Measurements from ENCODE around the gene AFTPH. TPM values are rescaled to one million over a fixed set of nuclear protein-coding genes. Genes with fewer than 3 reads are reported as not detected.

The AFTPH gene
- total and polyA plus RNA-seq, 4 donors = 27.0 to 78.1 (median 35.0) TPM

- H3K9ac ChIP-seq (ENCODE audit: insufficient read depth in 1 of 2, low read length in 2 of 2) = no peak overlapping the region
- DNase-seq (no peak), ATAC-seq (ENCODE audit: insufficient read depth, low FRiP score) (no peak)
- no peaks in the 10 kb centered on the region for H3K36me3 ChIP-seq (ENCODE audit: control insufficient read depth in 4 of 4, insufficient read depth in 4 of 4, low read length in 4 of 4)
- 41 to 68% methylated on average over 3 of the region's 3 CpGs for WGBS, 2 donors
- H3K9me3 ChIP-seq (ENCODE audit: control insufficient read depth in 4 of 4, insufficient read depth in 3 of 4, low read length in 3 of 4) = no peaks in the 10 kb centered on the region
- H3K4me1 ChIP-seq (ENCODE audit: control insufficient read depth in 5 of 5, insufficient read depth in 5 of 5, low read length in 5 of 5) = peaks cover 0 to 2% (median 0%) of the 10 kb centered on the region in 5 donors
- no peak overlapping the region for H3K4me3 ChIP-seq
- no peaks in the 10 kb centered on the region for H3K27me3 ChIP-seq (ENCODE audit: control insufficient read depth in 3 of 3, insufficient read depth in 3 of 3, low read length in 2 of 3)
- no peak for TF ChIP-seq CTCF (IDR thresholded peaks at IDR 0.05; ENCODE audit: control extremely low read depth, extremely low read depth)
- H3K27ac ChIP-seq (ENCODE audit: low read depth in 1 of 2, low read length in 1 of 2) = no peak overlapping the region
These were observed 10.2 kb downstream of the AFTPH start for GRCh38 chr2:64534363-64534762.

GRCh38 chr2:64535024-64535423 lies 10.9 kb downstream of the AFTPH start:
- Histone ChIP-seq H3K9ac (ENCODE audit: insufficient read depth in 1 of 2, low read length in 2 of 2) (no peak overlapping the region), H3K36me3 (ENCODE audit: control insufficient read depth in 4 of 4, insufficient read depth in 4 of 4, low read length in 4 of 4) (no peaks in the 10 kb centered on the region), H3K4me1 (ENCODE audit: control insufficient read depth in 5 of 5, insufficient read depth in 5 of 5, low read length in 5 of 5) (peaks cover 0 to 9% (median 0%) of the 10 kb centered on the region in 5 donors), H3K9me3 (ENCODE audit: control insufficient read depth in 4 of 4, insufficient read depth in 3 of 4, low read length in 3 of 4) (no peaks in the 10 kb centered on the region), H3K4me3 (no peak overlapping the region), H3K27ac (ENCODE audit: low read depth in 1 of 2, low read length in 1 of 2) (no peak overlapping the region), H3K27me3 (ENCODE audit: control insufficient read depth in 3 of 3, insufficient read depth in 3 of 3, low read length in 2 of 3) (no peaks in the 10 kb centered on the region)
- no peak for TF ChIP-seq CTCF (IDR thresholded peaks at IDR 0.05; ENCODE audit: control extremely low read depth, extremely low read depth)
- ATAC-seq (ENCODE audit: insufficient read depth, low FRiP score) = no peak
- no peak for DNase-seq
- WGBS, 2 donors = 99 to 100% methylated on average over 1 of the region's 1 CpG

GRCh38 chr2:64537991-64538390 lies 13.9 kb downstream of the AFTPH start:
- Histone ChIP-seq H3K4me1 (ENCODE audit: control insufficient read depth in 5 of 5, insufficient read depth in 5 of 5, low read length in 5 of 5) (peaks cover 0 to 16% (median 0%) of the 10 kb centered on the region in 5 donors), H3K4me3 (no peak overlapping the region), H3K27me3 (ENCODE audit: control insufficient read depth in 3 of 3, insufficient read depth in 3 of 3, low read length in 2 of 3) (no peaks in the 10 kb centered on the region), H3K27ac (ENCODE audit: low read depth in 1 of 2, low read length in 1 of 2) (no peak overlapping the region), H3K36me3 (ENCODE audit: control insufficient read depth in 4 of 4, insufficient read depth in 4 of 4, low read length in 4 of 4) (no peaks in the 10 kb centered on the region), H3K9ac (ENCODE audit: insufficient read depth in 1 of 2, low read length in 2 of 2) (no peak overlapping the region), H3K9me3 (ENCODE audit: control insufficient read depth in 4 of 4, insufficient read depth in 3 of 4, low read length in 3 of 4) (no peaks in the 10 kb centered on the region)
- DNase-seq = no peak
- no peak for TF ChIP-seq CTCF (IDR thresholded peaks at IDR 0.05; ENCODE audit: control extremely low read depth, extremely low read depth)
- ATAC-seq (ENCODE audit: insufficient read depth, low FRiP score) = no peak
- WGBS, 2 donors = 94 to 97% methylated on average over 2 of the region's 2 CpGs

- Histone ChIP-seq H3K27ac (ENCODE audit: low read depth in 1 of 2, low read length in 1 of 2) (no peak overlapping the region), H3K27me3 (ENCODE audit: control insufficient read depth in 3 of 3, insufficient read depth in 3 of 3, low read length in 2 of 3) (no peaks in the 10 kb centered on the region), H3K9me3 (ENCODE audit: control insufficient read depth in 4 of 4, insufficient read depth in 3 of 4, low read length in 3 of 4) (no peaks in the 10 kb centered on the region), H3K36me3 (ENCODE audit: control insufficient read depth in 4 of 4, insufficient read depth in 4 of 4, low read length in 4 of 4) (no peaks in the 10 kb centered on the region), H3K4me3 (no peak overlapping the region), H3K4me1 (ENCODE audit: control insufficient read depth in 5 of 5, insufficient read depth in 5 of 5, low read length in 5 of 5) (peaks cover 0 to 21% (median 0%) of the 10 kb centered on the region in 5 donors), H3K9ac (ENCODE audit: insufficient read depth in 1 of 2, low read length in 2 of 2) (no peak overlapping the region)
- WGBS, 2 donors = 76% methylated on average over 3 of the region's 3 CpGs
- TF ChIP-seq CTCF (IDR thresholded peaks at IDR 0.05; ENCODE audit: control extremely low read depth, extremely low read depth) = no peak
- no peak for ATAC-seq (ENCODE audit: insufficient read depth, low FRiP score)
- DNase-seq = no peak
These were observed 14.8 kb downstream of the AFTPH start for GRCh38 chr2:64538764-64539433.
